ENCODE data around the gene SLC25A30.
"Not testable (repeated sequence)": the region's sequence is repeated elsewhere in the genome, so short reads cannot be mapped to it uniquely, and the experiment has no call there.

The SLC25A30 gene

GRCh38 chr13:45367358-45367757 is 50.8 kb downstream of the SLC25A30 start:
- no peak for DNase-seq (ENCODE audit: low spot score)

GRCh38 chr13:45365558-45365885 is 52.7 kb downstream of the SLC25A30 start:
- DNase-seq (ENCODE audit: low spot score), result no peak

GRCh38 chr13:45364876-45365557 is 53.2 kb downstream of the SLC25A30 start:
- DNase-seq (ENCODE audit: low spot score), result no peak

- DNase-seq (ENCODE audit: low spot score), result no peak
Measured at GRCh38 chr13:45362939-45363338, 55.2 kb downstream of the SLC25A30 start.

- no peak for DNase-seq (ENCODE audit: low spot score)
Measured at GRCh38 chr13:45361596-45362206, 56.5 kb downstream of the SLC25A30 start.

DNA sequence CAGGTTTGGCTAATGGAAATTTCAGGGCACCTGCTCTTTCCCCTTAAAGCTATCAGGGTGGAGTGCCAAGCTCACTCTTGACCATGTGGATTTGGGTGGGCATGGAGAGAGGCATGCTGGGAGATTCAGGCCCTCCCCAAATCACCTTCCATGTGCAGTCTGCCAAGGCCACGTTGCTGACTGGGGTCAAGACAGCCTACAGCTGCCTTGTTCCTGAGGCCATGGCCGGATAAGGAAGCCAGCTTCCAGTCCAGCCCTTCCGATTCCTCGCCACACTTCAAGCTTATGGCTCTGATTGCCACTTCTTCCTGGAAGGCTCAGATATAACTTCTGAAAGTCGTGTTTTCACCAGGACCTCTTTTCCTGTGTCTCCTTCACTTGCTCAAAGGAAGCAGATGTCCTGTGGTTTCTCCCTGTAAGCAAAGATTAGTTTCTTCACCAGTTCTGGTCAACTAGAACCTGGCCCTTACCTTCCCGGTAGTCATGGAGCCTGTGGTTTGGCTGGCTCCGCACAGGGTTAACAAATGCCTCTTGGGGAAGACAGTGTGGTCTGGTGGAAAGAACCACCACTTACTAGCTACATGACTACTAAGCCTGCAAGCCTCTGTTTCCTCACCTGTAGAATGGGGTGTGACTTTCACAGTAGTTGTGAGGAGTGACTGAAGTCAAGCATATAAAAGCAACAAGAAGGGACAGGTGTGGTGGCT is 61.1 kb downstream of the SLC25A30 start:
- DNase-seq (ENCODE audit: low spot score), result no peak

- DNase-seq (ENCODE audit: low spot score), result no peak
Measured at GRCh38 chr13:45353895-45354294, 64.3 kb downstream of the SLC25A30 start.

DNA sequence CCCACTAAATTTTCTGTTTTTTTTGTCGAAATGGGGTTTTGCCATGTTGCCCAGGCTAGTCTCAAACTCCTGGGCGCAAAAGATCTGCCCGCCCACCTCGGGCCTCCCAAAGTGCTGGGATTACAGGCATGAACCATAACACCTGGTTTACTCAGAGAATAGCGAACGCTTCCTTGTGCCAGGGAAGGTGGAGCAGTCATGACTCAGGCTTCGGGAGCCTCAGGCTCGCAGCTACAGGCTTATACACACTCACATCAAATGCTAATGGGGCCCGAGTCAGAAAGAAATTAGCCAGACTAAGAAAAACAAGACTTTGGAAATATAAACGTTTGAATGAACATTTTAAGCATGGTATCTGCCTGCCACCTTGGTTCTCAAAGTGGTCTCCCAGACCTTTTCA is 66.1 kb downstream of the SLC25A30 start:
- DNase-seq (ENCODE audit: low spot score), result no peak

GRCh38 chr13:45350152-45350551 is 68.0 kb downstream of the SLC25A30 start:
- DNase-seq (ENCODE audit: low spot score), result no peak

GRCh38 chr13:45349438-45349837 is 68.7 kb downstream of the SLC25A30 start:
- DNase-seq (ENCODE audit: low spot score), result no peak

DNA sequence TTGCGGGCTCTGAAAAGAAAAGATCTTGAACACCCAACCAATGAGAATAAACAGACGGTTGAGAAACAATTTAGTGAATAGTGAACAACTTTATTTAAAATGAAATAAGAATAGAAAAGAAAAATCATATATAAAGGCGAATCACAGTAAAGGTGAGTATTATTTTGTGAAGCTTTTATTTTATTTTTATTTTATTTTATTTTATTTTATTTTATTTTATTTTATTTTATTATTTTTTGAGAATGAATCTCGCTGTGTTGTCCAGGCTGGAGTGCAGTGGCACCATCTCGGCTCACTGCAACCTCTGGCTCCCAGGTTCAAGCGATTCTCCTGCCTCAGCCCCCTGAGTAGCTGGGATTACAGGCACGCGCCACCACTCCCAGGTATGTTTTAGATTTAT is 74.1 kb downstream of the SLC25A30 start:
- not testable (repeated sequence) for DNase-seq (ENCODE audit: low spot score)
